NCI-H1436 (cell line): Measurements from ENCODE around the gene BIVM.
A peak's percentile ranks its signal among the peaks of the same experiment; 100 is the strongest.

ENCODE experiments used
- DNase-seq: peaks from one replicate; lab custom pipeline; 2025; lab: John Stamatoyannopoulos, UW

The BIVM gene

GRCh38 chr13:102792396-102792795 is 6.5 kb upstream of the BIVM start:
- no peak for DNase-seq

- DNase-seq = no peak
These were observed 5.1 kb upstream of the BIVM start for GRCh38 chr13:102793611-102794355.

GRCh38 chr13:102799426-102800144 is 666 bp downstream of the BIVM start:
- no peak for DNase-seq

GRCh38 chr13:102800145-102801041 is 1.5 kb downstream of the BIVM start:
- peak; percentile 64 for DNase-seq

- DNase-seq = no peak
These were observed 6.8 kb downstream of the BIVM start for GRCh38 chr13:102805680-102806079.

GRCh38 chr13:102807699-102808098 is 8.8 kb downstream of the BIVM start:
- no peak for DNase-seq

GRCh38 chr13:102812611-102813287 is 13.8 kb downstream of the BIVM start:
- DNase-seq = no peak

GRCh38 chr13:102814025-102814607 is 15.2 kb downstream of the BIVM start:
- no peak for DNase-seq

GRCh38 chr13:102814793-102815192 is 15.9 kb downstream of the BIVM start:
- DNase-seq = no peak

GRCh38 chr13:102815788-102816187 is 16.9 kb downstream of the BIVM start:
- DNase-seq = no peak

GRCh38 chr13:102816708-102817107 is 17.8 kb downstream of the BIVM start:
- DNase-seq = no peak

GRCh38 chr13:102817241-102817640 is 18.3 kb downstream of the BIVM start:
- no peak for DNase-seq

GRCh38 chr13:102817907-102818306 is 19.0 kb downstream of the BIVM start:
- no peak for DNase-seq

GRCh38 chr13:102825400-102825799 is 26.5 kb downstream of the BIVM start:
- no peak for DNase-seq

GRCh38 chr13:102825921-102826706 is 27.2 kb downstream of the BIVM start:
- DNase-seq = no peak

- no peak for DNase-seq
These were observed 31.7 kb downstream of the BIVM start for GRCh38 chr13:102830646-102831045.

- no peak for DNase-seq
These were observed 37.6 kb downstream of the BIVM start for GRCh38 chr13:102836471-102836870.

GRCh38 chr13:102838273-102838672 is 39.4 kb downstream of the BIVM start:
- no peak for DNase-seq

- DNase-seq = no peak
These were observed 40.1 kb downstream of the BIVM start for GRCh38 chr13:102838982-102839381.

GRCh38 chr13:102839462-102839861 is 40.5 kb downstream of the BIVM start:
- DNase-seq = no peak

GRCh38 chr13:102845289-102845629 is 46.3 kb downstream of the BIVM start:
- DNase-seq = no peak
